Activated T-helper 2 cell treated with anti-CD3 and anti-CD28 coated beads, Interferon-gamma antibody, Interleukin-2, Interleukin-4, amounts not matched to agents 10 μg/mL and 5 μg/mL and 100 μg/mL, durations not matched to agents 14 hours and 24 hours and 36 hours (primary cell): Measurements from ENCODE around the gene DISP2. TPM values are rescaled to one million over a fixed set of nuclear protein-coding genes. Genes with fewer than 3 reads are reported as not detected.

Experiments used
- DNase-seq: peaks from one replicate; pipeline ENCODE4 v3.0.0; 2021; ENCODE audit warnings: low spot score
- H3K27ac Mint-ChIP-seq: one replicate; pipeline ENCODE4 v1.8.0; 2021; ENCODE audit warnings: mixed read lengths
- H3K27me3 Mint-ChIP-seq: one replicate; pipeline ENCODE4 v1.8.0; 2021; ENCODE audit warnings: low read depth, mixed read lengths
- H3K36me3 Mint-ChIP-seq: one replicate; pipeline ENCODE4 v1.8.0; 2021; ENCODE audit warnings: low read depth, mixed read lengths
- H3K4me1 Mint-ChIP-seq: one replicate; pipeline ENCODE4 v1.8.0; 2021; ENCODE audit warnings: low read depth, mixed read lengths
- H3K4me3 Mint-ChIP-seq: one replicate; pipeline ENCODE4 v1.8.0; 2021; ENCODE audit warnings: low read depth, mild to moderate bottlenecking, moderate library complexity, mixed read lengths
- H3K9me3 Mint-ChIP-seq: one replicate; pipeline ENCODE4 v1.8.0; 2021; ENCODE audit warnings: mixed read lengths
- intact Hi-C: fragments of 100-400 bp; cut with micrococcal nuclease; formaldehyde crosslinking; loops from one replicate; pipeline ENCODE4 v1.15.1; 2023
- total RNA-seq: library from RNA; stranded (reverse); gene quantifications from 2 replicates; pipeline ENCODE4 v1.2.3, GENCODE V29; 2022

DISP2 gene
- total RNA-seq, 1 donor from 2014 or later, result 0.39 TPM

- H3K9me3 Mint-ChIP-seq, result no peaks in the 10 kb centered on the region
- H3K4me1 Mint-ChIP-seq, result no peaks in the 10 kb centered on the region
- no peak overlapping the region for H3K4me3 Mint-ChIP-seq
- H3K27me3 Mint-ChIP-seq, result no peaks in the 10 kb centered on the region
- intact Hi-C loops, result loop anchor here (5.0 kb wide), 1 partner anchor 38 kb away; the partner anchor contains the start of gene KNSTRN
- H3K36me3 Mint-ChIP-seq, result peaks cover 5% of the 10 kb centered on the region
- DNase-seq, result no peak
- H3K27ac Mint-ChIP-seq, result no peak overlapping the region
Measured at GRCh38 chr15:40420793-40421192, 62.8 kb downstream of the DISP2 start.

- Mint-ChIP-seq H3K4me1 (no peaks in the 10 kb centered on the region), H3K9me3 (no peaks in the 10 kb centered on the region), H3K27me3 (no peaks in the 10 kb centered on the region), H3K27ac (no peak overlapping the region), H3K36me3 (peaks cover 3% of the 10 kb centered on the region), H3K4me3 (no peak overlapping the region)
- DNase-seq, result peak; percentile 72
- intact Hi-C loops, result loop anchor here (1.0 to 5.0 kb wide), 4 partner anchors 39 to 100 kb away; partner anchors contain the start of gene KNSTRN
Measured at GRCh38 chr15:40421246-40422157, 63.5 kb downstream of the DISP2 start.

GRCh38 chr15:40424483-40425115 lies 66.6 kb downstream of the DISP2 start:
- Mint-ChIP-seq H3K4me3 (no peak overlapping the region), H3K27ac (no peak overlapping the region), H3K4me1 (no peaks in the 10 kb centered on the region), H3K9me3 (no peaks in the 10 kb centered on the region), H3K36me3 (no peaks in the 10 kb centered on the region), H3K27me3 (no peaks in the 10 kb centered on the region)
- DNase-seq, result no peak
- intact Hi-C loops, result loop anchor here (5.0 kb wide), 1 partner anchor 42 kb away; the partner anchor contains the start of gene KNSTRN

GRCh38 chr15:40425681-40426080 lies 67.7 kb downstream of the DISP2 start:
- Mint-ChIP-seq H3K4me3 (no peak overlapping the region), H3K9me3 (no peaks in the 10 kb centered on the region), H3K27me3 (no peaks in the 10 kb centered on the region), H3K27ac (no peak overlapping the region), H3K4me1 (no peaks in the 10 kb centered on the region), H3K36me3 (no peaks in the 10 kb centered on the region)
- no peak for DNase-seq
- intact Hi-C loops, result no loop called here

GRCh38 chr15:40427188-40427587 lies 69.2 kb downstream of the DISP2 start:
- Mint-ChIP-seq H3K27ac (no peak overlapping the region), H3K9me3 (no peaks in the 10 kb centered on the region), H3K27me3 (no peaks in the 10 kb centered on the region), H3K36me3 (no peaks in the 10 kb centered on the region), H3K4me3 (no peak overlapping the region), H3K4me1 (no peaks in the 10 kb centered on the region)
- intact Hi-C loops, result no loop called here
- DNase-seq, result no peak

- no peak overlapping the region for H3K4me3 Mint-ChIP-seq
- no peak for DNase-seq
- H3K27me3 Mint-ChIP-seq, result no peaks in the 10 kb centered on the region
- H3K27ac Mint-ChIP-seq, result no peak overlapping the region
- H3K36me3 Mint-ChIP-seq, result no peaks in the 10 kb centered on the region
- H3K4me1 Mint-ChIP-seq, result no peaks in the 10 kb centered on the region
- no peaks in the 10 kb centered on the region for H3K9me3 Mint-ChIP-seq
- intact Hi-C loops, result no loop called here
Measured at GRCh38 chr15:40428185-40428584, 70.2 kb downstream of the DISP2 start.

Other genes starting within 250 kb of the DISP2 start
- 16.1 and 17.9 TPM in 2 replicates for gene BMF, start 249.3 kb upstream of the DISP2 start, total RNA-seq
- gene BUB1B, start 197.2 kb upstream of the DISP2 start, total RNA-seq, result 70.7 and 73.1 TPM in 2 replicates
- gene PAK6, start 119.2 kb upstream of the DISP2 start, total RNA-seq, result 0.27 and 0.78 TPM in 2 replicates
- 0.41 and 0.48 TPM in 2 replicates for gene ANKRD63, start 75.2 kb upstream of the DISP2 start, total RNA-seq
- gene PLCB2, start 50.3 kb upstream of the DISP2 start, total RNA-seq, result 96.3 and 98.9 TPM in 2 replicates
- gene INAFM2, start 34.5 kb upstream of the DISP2 start, total RNA-seq, result 16.7 and 17.9 TPM in 2 replicates
- 0.34 and 0.41 TPM in 2 replicates for gene CCDC9B, start 17.3 kb upstream of the DISP2 start, total RNA-seq
- gene PHGR1, start 7.2 kb upstream of the DISP2 start, total RNA-seq, result not detected in 2 replicates
- gene KNSTRN, start 24.5 kb downstream of the DISP2 start, total RNA-seq, result 48.1 and 49.9 TPM in 2 replicates
- 75.2 and 79.4 TPM in 2 replicates for gene IVD, start 47.6 kb downstream of the DISP2 start, total RNA-seq
- 26.5 and 26.7 TPM in 2 replicates for gene BAHD1, start 82.7 kb downstream of the DISP2 start, total RNA-seq
- gene CHST14, start 112.8 kb downstream of the DISP2 start, total RNA-seq, result 11.8 and 12.2 TPM in 2 replicates
- gene CCDC32, start 206.8 kb downstream of the DISP2 start, total RNA-seq, result 32.7 and 34.0 TPM in 2 replicates
- gene RPUSD2, start 211.1 kb downstream of the DISP2 start, total RNA-seq, result 18.6 and 18.8 TPM in 2 replicates
- 30.6 and 30.8 TPM in 2 replicates for gene KNL1, start 236.0 kb downstream of the DISP2 start, total RNA-seq